ENCODE data around the gene PRKAR2B.

DNA sequence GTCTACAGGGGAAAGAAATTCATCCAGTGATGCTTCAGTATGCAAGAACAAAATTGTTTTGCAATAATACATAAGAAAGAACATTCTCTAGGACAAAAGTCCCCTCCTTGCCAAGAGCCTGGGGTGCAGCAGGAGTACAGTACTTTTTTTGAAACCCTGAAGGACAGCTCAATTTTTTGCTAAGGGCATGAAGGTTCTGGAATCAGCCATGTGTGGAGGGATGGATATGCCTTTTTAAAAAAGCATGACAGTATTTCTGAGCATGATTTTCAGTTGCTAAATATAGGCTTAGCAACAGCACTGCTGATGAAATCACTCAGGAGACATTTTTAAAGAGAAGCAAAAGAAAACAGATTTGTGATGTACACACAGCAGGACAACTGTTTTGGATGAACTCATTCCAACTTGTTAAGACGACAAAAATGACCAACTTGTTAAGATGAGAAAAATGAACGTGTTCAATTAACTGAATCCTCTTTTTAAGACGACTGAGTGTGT lies 163.6 kb downstream of the PRKAR2B start:
- TF ChIP-seq, protein P1, sequence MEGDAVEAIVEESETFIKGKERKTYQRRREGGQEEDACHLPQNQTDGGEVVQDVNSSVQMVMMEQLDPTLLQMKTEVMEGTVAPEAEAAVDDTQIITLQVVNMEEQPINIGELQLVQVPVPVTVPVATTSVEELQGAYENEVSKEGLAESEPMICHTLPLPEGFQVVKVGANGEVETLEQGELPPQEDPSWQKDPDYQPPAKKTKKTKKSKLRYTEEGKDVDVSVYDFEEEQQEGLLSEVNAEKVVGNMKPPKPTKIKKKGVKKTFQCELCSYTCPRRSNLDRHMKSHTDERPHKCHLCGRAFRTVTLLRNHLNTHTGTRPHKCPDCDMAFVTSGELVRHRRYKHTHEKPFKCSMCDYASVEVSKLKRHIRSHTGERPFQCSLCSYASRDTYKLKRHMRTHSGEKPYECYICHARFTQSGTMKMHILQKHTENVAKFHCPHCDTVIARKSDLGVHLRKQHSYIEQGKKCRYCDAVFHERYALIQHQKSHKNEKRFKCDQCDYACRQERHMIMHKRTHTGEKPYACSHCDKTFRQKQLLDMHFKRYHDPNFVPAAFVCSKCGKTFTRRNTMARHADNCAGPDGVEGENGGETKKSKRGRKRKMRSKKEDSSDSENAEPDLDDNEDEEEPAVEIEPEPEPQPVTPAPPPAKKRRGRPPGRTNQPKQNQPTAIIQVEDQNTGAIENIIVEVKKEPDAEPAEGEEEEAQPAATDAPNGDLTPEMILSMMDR (IDR thresholded peaks at IDR 0.05): no peak
- TF ChIP-seq POLR2A (IDR thresholded peaks at IDR 0.05): no peak

Measured in body of pancreas (tissue), 4 donors.